ENCODE data around the gene STXBP1. TPM values are rescaled to one million over a fixed set of nuclear protein-coding genes. Genes with fewer than 3 reads are reported as not detected.

STXBP1 gene
- total and polyA plus RNA-seq, 7 donors, result 3.7 to 97.2 (median 32.3) TPM

DNA sequence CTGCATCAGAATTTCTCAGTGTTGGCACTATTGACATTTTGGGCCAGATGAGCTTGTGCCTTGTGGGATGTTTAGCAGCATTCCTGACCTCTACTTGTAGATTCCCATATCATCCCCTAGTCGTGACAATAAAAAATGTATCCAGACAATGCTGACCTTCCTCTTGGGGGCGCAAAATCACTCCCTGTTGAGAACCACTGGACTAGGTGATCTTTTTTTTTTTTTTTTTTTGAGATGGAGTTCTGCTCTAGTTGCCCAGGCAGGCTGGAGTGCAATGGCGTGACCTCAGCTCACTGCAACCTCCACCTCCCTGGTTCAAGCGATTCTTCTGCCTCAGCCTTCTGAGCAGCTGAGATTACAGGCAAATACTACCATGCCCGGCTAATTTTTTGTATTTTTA lies 22.6 kb downstream of the STXBP1 start:
- Histone ChIP-seq H3K9me3 (no peaks in the 10 kb centered on the region), H3K27ac (no peak overlapping the region), H3K36me3 (no peaks in the 10 kb centered on the region), H3K4me1 (peaks cover 0 to 6% (median 4%) of the 10 kb centered on the region in 4 donors), H3K27me3 (no peaks in the 10 kb centered on the region), H3K4me3 (no peak overlapping the region)
- WGBS, 2 donors, result 89 to 90% methylated on average over 5 of the region's 5 CpGs
- intact Hi-C loops (cut with DNase I), result no loop called here
- TF ChIP-seq POLR2AphosphoS5 (IDR thresholded peaks at IDR 0.05), result no peak
- no peak for TF ChIP-seq EP300 (IDR thresholded peaks at IDR 0.05)
- TF ChIP-seq, protein P1, sequence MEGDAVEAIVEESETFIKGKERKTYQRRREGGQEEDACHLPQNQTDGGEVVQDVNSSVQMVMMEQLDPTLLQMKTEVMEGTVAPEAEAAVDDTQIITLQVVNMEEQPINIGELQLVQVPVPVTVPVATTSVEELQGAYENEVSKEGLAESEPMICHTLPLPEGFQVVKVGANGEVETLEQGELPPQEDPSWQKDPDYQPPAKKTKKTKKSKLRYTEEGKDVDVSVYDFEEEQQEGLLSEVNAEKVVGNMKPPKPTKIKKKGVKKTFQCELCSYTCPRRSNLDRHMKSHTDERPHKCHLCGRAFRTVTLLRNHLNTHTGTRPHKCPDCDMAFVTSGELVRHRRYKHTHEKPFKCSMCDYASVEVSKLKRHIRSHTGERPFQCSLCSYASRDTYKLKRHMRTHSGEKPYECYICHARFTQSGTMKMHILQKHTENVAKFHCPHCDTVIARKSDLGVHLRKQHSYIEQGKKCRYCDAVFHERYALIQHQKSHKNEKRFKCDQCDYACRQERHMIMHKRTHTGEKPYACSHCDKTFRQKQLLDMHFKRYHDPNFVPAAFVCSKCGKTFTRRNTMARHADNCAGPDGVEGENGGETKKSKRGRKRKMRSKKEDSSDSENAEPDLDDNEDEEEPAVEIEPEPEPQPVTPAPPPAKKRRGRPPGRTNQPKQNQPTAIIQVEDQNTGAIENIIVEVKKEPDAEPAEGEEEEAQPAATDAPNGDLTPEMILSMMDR (IDR thresholded peaks at IDR 0.05), result no peak
- no peak for TF ChIP-seq POLR2A (IDR thresholded peaks at IDR 0.05)
- no peak for DNase-seq

DNA sequence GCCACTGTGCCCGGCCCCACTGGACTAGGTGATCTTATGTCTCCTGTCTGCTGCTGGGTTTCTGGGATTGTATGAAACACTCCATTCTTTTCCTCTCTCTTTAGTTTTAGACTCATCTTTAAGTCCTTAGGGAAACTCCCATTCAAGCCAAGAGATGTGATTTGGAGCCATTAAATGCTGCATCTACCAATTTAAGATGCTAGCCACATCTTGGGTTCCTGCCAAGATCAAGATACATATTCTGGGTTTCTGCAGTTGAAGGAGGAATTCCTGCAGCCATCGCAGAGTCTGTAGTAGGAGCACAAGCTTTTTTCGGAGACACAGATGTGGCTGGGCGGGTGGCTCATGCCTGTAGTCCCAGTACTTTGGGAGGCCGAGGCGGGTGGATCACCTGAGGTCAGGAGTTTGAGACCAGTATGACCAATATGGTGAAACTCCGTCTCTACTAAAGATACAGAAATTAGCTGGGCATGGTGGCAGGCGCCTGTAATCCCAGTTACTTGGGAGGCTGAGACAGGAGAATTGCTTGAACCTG lies 23.2 kb downstream of the STXBP1 start:
- Histone ChIP-seq H3K27ac (no peak overlapping the region), H3K4me1 (peaks cover 0 to under 1% (median 0%) of the 10 kb centered on the region in 4 donors), H3K36me3 (no peaks in the 10 kb centered on the region), H3K4me3 (no peak overlapping the region), H3K27me3 (no peaks in the 10 kb centered on the region), H3K9me3 (no peaks in the 10 kb centered on the region)
- no peak for TF ChIP-seq POLR2AphosphoS5 (IDR thresholded peaks at IDR 0.05)
- no peak for TF ChIP-seq POLR2A (IDR thresholded peaks at IDR 0.05)
- no peak for TF ChIP-seq EP300 (IDR thresholded peaks at IDR 0.05)
- TF ChIP-seq, protein P1 (IDR thresholded peaks at IDR 0.05), result no peak
- no peak for DNase-seq
- intact Hi-C loops (cut with DNase I), result no loop called here
- 94 to 97% methylated on average over 8 of the region's 8 CpGs for WGBS, 2 donors

DNA sequence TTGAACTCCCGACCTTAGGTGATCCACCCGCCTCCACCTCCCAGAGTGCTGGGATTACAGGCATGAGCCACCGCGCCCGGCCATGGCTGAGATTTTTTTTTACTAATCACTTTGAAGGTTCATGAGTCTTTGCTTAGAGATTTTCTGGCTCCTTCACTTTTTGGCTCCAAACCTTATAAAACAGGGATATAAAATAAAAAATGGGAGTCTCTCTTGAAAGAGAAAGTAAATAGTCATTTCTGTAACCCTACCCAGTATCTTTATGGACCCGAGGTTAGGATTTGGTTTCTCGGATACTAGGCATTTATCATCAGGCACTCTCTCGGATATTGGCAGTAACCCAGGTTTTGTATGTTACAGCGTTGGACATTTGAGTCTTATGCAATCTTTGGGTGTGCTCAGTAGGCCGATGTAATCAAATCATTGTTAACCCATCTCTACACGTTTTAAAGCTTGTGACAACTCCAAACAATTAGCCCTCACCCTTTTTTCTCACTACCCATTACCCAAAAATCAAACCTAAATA lies 25.3 kb downstream of the STXBP1 start:
- Histone ChIP-seq H3K27ac (peak overlapping the region in 3 of 4 donors; percentile 30 to 66 (median 34)), H3K36me3 (no peaks in the 10 kb centered on the region), H3K4me3 (no peak overlapping the region), H3K4me1 (no peaks in the 10 kb centered on the region), H3K27me3 (no peaks in the 10 kb centered on the region), H3K9me3 (no peaks in the 10 kb centered on the region)
- WGBS, 2 donors, result 12 to 54% methylated on average over 11 of the region's 11 CpGs
- no peak for DNase-seq
- TF ChIP-seq POLR2AphosphoS5 (IDR thresholded peaks at IDR 0.05), result peak in 2 of 4 donors; percentile 25 to 32
- no peak for TF ChIP-seq EP300 (IDR thresholded peaks at IDR 0.05)
- intact Hi-C loops (cut with DNase I), result no loop called here

DNA sequence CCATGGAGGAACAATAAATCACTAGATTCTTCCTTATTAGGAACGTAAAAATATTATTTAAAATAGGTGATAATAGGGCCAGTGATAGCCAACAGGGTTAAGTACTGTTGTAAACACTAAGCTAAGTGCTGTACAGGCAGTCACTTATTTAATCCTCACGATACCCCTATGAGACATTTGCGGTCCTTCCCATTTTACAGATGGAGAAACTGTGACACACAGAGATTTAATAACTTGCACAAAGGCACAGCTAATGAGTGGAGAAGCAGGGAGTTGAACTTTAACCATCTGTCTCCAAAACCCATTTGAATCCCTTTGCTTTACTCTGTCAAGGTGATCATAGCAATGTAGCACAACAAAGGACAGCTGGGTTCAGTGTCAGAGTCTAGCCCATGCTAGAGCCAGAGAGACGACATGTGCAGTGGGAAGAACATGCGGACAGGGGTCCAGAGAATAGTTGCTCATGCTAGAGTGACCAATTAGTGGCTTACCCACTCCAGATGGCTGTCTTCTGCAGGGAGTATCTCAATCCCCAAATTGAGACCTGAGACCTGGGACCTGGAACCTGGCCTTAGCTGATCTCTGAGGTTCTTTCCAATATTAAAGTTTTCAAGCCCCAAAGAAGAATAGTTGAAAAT lies 28.9 kb downstream of the STXBP1 start:
- no peak for TF ChIP-seq POLR2A (IDR thresholded peaks at IDR 0.05)
- TF ChIP-seq EP300 (IDR thresholded peaks at IDR 0.05), result no peak
- TF ChIP-seq, protein P1 (IDR thresholded peaks at IDR 0.05), result no peak
- no peak for TF ChIP-seq POLR2AphosphoS5 (IDR thresholded peaks at IDR 0.05)
- Histone ChIP-seq H3K36me3 (no peaks in the 10 kb centered on the region), H3K4me1 (peaks cover 0 to 11% (median 10%) of the 10 kb centered on the region in 4 donors), H3K4me3 (no peak overlapping the region), H3K27ac (no peak overlapping the region), H3K27me3 (no peaks in the 10 kb centered on the region), H3K9me3 (no peaks in the 10 kb centered on the region)
- no peak for DNase-seq
- WGBS, 2 donors, result 89 to 94% methylated on average over 5 of the region's 5 CpGs
- intact Hi-C loops (cut with DNase I), result no loop called here

DNA sequence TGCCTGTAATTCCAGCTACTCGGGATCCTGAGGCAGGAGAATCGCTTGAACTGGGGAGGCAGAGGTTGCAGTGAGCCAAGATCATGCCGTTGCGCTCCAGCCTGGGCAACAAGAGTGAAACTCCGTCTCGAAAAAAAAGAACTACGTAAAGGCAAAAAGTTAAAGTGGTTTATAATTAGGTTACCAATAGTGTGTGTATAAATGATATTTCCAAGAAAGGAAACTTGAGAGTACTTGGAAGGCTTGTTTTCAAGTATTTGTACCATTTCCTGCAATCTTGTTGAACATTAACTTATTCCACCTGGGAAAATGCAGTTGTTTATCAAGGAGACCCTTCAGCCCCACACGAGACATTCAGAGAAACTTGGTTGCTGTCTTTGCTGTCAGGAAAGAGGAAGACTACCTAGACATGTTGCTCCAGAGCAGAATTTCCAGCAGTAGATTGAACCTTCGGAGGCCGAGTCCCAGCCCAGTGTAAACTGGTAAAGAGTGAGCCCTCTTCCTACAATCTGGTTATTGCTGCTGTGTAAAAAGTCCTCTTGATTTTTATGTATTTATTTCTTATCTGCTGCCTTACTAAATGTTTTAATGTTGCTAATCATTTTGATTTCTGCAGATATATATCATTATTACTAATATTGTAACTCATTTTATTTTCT lies 30.1 kb downstream of the STXBP1 start:
- TF ChIP-seq POLR2AphosphoS5 (IDR thresholded peaks at IDR 0.05) (no peak), EP300 (IDR thresholded peaks at IDR 0.05) (no peak), POLR2A (IDR thresholded peaks at IDR 0.05) (no peak)
- TF ChIP-seq, protein P1 (IDR thresholded peaks at IDR 0.05), result no peak
- no peak for DNase-seq
- no peaks in the 10 kb centered on the region for H3K27me3 ChIP-seq
- H3K36me3 ChIP-seq, result no peaks in the 10 kb centered on the region
- no peak overlapping the region for H3K4me3 ChIP-seq
- H3K27ac ChIP-seq, result peak overlapping the region in 3 of 4 donors; percentile 12 to 41 (median 17)
- peaks cover 0 to 11% (median 10%) of the 10 kb centered on the region in 4 donors for H3K4me1 ChIP-seq
- 54 to 64% methylated on average over 10 of the region's 10 CpGs for WGBS, 2 donors
- intact Hi-C loops (cut with DNase I), result no loop called here
- no peaks in the 10 kb centered on the region for H3K9me3 ChIP-seq
